ENCODE results near the gene NEURL1B. TPM values are rescaled to one million over a fixed set of nuclear protein-coding genes. Genes with fewer than 3 reads are reported as not detected.

NEURL1B gene
- polyA plus RNA-seq (12.7 and 15.7 TPM in 2 replicates), polyA minus RNA-seq (25.6 and 26.5 TPM in 2 replicates)

GRCh38 chr5:172640822-172641358 lies at the start of gene NEURL1B:
Gene NEURL1B (plus strand): TSS chr5:172641263. CDS start chr5:172641407, 144 bp downstream.
- Histone ChIP-seq H3F3A (ENCODE audit: insufficient read depth, low read length, poor library complexity, severe bottlenecking) (no peaks in the 10 kb centered on the region), H3K79me2 (replicated peaks; ENCODE audit: insufficient read depth, low read length) (peaks cover 11% of the 10 kb centered on the region), H3K27ac (ENCODE audit: low read length) (peak within 1 kb of the TSS; percentile 58)

GRCh38 chr5:172591636-172592035 lies 49.4 kb upstream of the NEURL1B start:
- Histone ChIP-seq H3K4me2 (ENCODE audit: low read length) (no peak overlapping the region), H4K20me1 (ENCODE audit: insufficient read depth) (no peaks in the 10 kb centered on the region), H3K9me3 (ENCODE audit: low read length) (no peaks in the 10 kb centered on the region), H3F3A (ENCODE audit: insufficient read depth, low read length, poor library complexity, severe bottlenecking) (no peaks in the 10 kb centered on the region), H3K9ac (ENCODE audit: low read length) (no peak overlapping the region), H3K36me3 (ENCODE audit: insufficient read depth, low read length) (no peaks in the 10 kb centered on the region), H2AFZ (ENCODE audit: low read depth, low read length) (no peak overlapping the region), H3K27ac (ENCODE audit: low read length) (no peak overlapping the region), H3K79me2 (replicated peaks; ENCODE audit: insufficient read depth, low read length) (no peaks in the 10 kb centered on the region), H3K4me3 (ENCODE audit: low read length) (peak overlapping the region; percentile 31), H3K9me2 (ENCODE audit: insufficient read depth, low read length) (no peaks in the 10 kb centered on the region), H3K27me3 (ENCODE audit: insufficient read depth, low read depth, low read length) (no peaks in the 10 kb centered on the region)
- TF ChIP-seq EP300 (conservative IDR thresholded peaks at IDR 0.05; ENCODE audit: poor library complexity, severe bottlenecking) (peak; percentile 44), TAF1 (IDR thresholded peaks at IDR 0.05; ENCODE audit: low read depth) (no peak)

More at GRCh38 chr5:172640822-172641358, at the start of gene NEURL1B:
- Histone ChIP-seq H3K36me3 (ENCODE audit: insufficient read depth, low read length) (no peaks in the 10 kb centered on the region), H3K4me2 (ENCODE audit: low read length) (peak within 1 kb of the TSS; percentile 53), H4K20me1 (ENCODE audit: insufficient read depth) (no peaks in the 10 kb centered on the region), H3K9me2 (ENCODE audit: insufficient read depth, low read length) (no peaks in the 10 kb centered on the region), H3K9me3 (ENCODE audit: low read length) (no peaks in the 10 kb centered on the region), H3K9ac (ENCODE audit: low read length) (peak within 1 kb of the TSS; percentile 89), H3K27me3 (ENCODE audit: insufficient read depth, low read depth, low read length) (no peaks in the 10 kb centered on the region), H2AFZ (ENCODE audit: low read depth, low read length) (peak within 1 kb of the TSS; percentile 91), H3K4me3 (ENCODE audit: low read length) (peak within 1 kb of the TSS; percentile 96)
- TF ChIP-seq REST (IDR thresholded peaks at IDR 0.05; ENCODE audit: borderline replicate concordance) = no peak
- TF ChIP-seq CTCF (IDR thresholded peaks at IDR 0.05; ENCODE audit: poor library complexity, severe bottlenecking) = no peak
- peak; percentile 81 for TF ChIP-seq POLR2AphosphoS5 (IDR thresholded peaks at IDR 0.05)
- no peak for TF ChIP-seq RAD21 (conservative IDR thresholded peaks at IDR 0.05)
- no peak for TF ChIP-seq MXI1 (conservative IDR thresholded peaks at IDR 0.05; ENCODE audit: poor library complexity, severe bottlenecking)
- TF ChIP-seq TAF1 (IDR thresholded peaks at IDR 0.05; ENCODE audit: low read depth) = peak; percentile 2

GRCh38 chr5:172592881-172593280 lies 48.2 kb upstream of the NEURL1B start:
- Histone ChIP-seq H3K9me2 (ENCODE audit: insufficient read depth, low read length) (no peaks in the 10 kb centered on the region), H3K27ac (ENCODE audit: low read length) (no peak overlapping the region), H3K4me2 (ENCODE audit: low read length) (no peak overlapping the region), H3K36me3 (ENCODE audit: insufficient read depth, low read length) (no peaks in the 10 kb centered on the region), H3F3A (ENCODE audit: insufficient read depth, low read length, poor library complexity, severe bottlenecking) (no peaks in the 10 kb centered on the region), H3K9ac (ENCODE audit: low read length) (no peak overlapping the region), H3K4me3 (ENCODE audit: low read length) (no peak overlapping the region), H3K27me3 (ENCODE audit: insufficient read depth, low read depth, low read length) (no peaks in the 10 kb centered on the region), H4K20me1 (ENCODE audit: insufficient read depth) (no peaks in the 10 kb centered on the region), H3K9me3 (ENCODE audit: low read length) (no peaks in the 10 kb centered on the region), H2AFZ (ENCODE audit: low read depth, low read length) (no peak overlapping the region), H3K79me2 (replicated peaks; ENCODE audit: insufficient read depth, low read length) (no peaks in the 10 kb centered on the region)
- TF ChIP-seq CTCF (IDR thresholded peaks at IDR 0.05; ENCODE audit: poor library complexity, severe bottlenecking) = no peak
- TF ChIP-seq POLR2AphosphoS5 (IDR thresholded peaks at IDR 0.05) = no peak
- no peak for TF ChIP-seq SMC3 (conservative IDR thresholded peaks at IDR 0.05; ENCODE audit: poor library complexity)
- TF ChIP-seq RAD21 (conservative IDR thresholded peaks at IDR 0.05) = no peak
- TF ChIP-seq EP300 (conservative IDR thresholded peaks at IDR 0.05; ENCODE audit: poor library complexity, severe bottlenecking) = no peak
- no peak for TF ChIP-seq REST (IDR thresholded peaks at IDR 0.05; ENCODE audit: borderline replicate concordance)
- TF ChIP-seq TAF1 (IDR thresholded peaks at IDR 0.05; ENCODE audit: low read depth) = no peak
- no peak for TF ChIP-seq MXI1 (conservative IDR thresholded peaks at IDR 0.05; ENCODE audit: poor library complexity, severe bottlenecking)
- TF ChIP-seq EZH2 (IDR thresholded peaks at IDR 0.05; ENCODE audit: borderline replicate concordance, insufficient read depth, low read length, poor library complexity, severe bottlenecking) = no peak
